ENCODE data around the gene PIK3R3.

The PIK3R3 gene

GRCh38 chr1:46169811-46170454 is 37.5 kb upstream of the PIK3R3 start:
- DNase-seq (ENCODE audit: low spot score): no peak
- H3K27ac ChIP-seq: no peak overlapping the region
- TF ChIP-seq CTCF (IDR thresholded peaks at IDR 0.05): no peak

DNA sequence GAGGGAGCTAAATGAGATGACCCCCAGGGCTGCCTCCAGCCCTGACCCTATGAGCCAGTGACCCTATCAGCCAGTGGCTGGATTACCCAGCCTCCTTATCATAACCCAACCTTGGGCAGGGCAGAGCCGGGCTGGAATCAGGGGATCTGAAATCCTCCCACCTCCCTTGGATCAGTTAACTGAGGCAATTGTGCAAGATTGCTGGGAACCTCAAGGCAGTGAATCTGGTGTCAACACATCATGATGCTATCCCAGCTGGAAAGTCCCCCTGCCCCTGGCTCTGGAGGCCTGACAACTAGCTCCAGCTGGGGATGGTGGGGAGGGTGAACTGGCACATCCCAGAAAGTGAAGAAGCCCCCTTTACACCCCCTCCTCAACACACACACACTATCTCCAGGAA is 36.0 kb upstream of the PIK3R3 start:
- DNase-seq (ENCODE audit: low spot score): no peak
- H3K4me3 ChIP-seq: no peak overlapping the region
- TF ChIP-seq CTCF (IDR thresholded peaks at IDR 0.05): no peak
- no peak overlapping the region for H3K27ac ChIP-seq

More at GRCh38 chr1:46169811-46170454, 37.5 kb upstream of the PIK3R3 start:
- no peak overlapping the region for H3K4me3 ChIP-seq

GRCh38 chr1:46166521-46167462 is 34.4 kb upstream of the PIK3R3 start:
- TF ChIP-seq CTCF (IDR thresholded peaks at IDR 0.05): no peak
- peak overlapping the region; percentile 68 for H3K4me3 ChIP-seq
- H3K27ac ChIP-seq: peak overlapping the region; percentile 15 to 72
- no peak for DNase-seq (ENCODE audit: low spot score)

DNA sequence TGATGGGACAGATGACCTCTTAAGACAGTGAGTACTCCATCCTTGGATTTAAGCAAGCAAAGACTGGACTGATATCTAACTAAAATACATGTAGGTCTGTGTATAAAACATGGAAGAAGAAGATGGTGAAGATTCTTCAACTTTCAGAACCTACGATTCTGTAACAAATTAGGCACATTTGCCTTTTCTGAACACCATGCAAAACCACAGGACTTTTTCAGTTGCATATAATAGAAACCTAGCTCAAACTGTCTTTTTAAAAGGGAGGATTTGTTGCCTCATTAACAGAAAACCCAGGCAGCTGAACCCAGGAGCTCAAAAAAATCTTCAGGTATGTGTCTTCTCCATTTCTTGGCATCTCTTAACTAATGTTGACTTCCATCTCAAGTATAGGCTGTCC is 27.8 kb upstream of the PIK3R3 start:
- Histone ChIP-seq H3K27ac (no peak overlapping the region), H3K4me3 (no peak overlapping the region)
- TF ChIP-seq CTCF (IDR thresholded peaks at IDR 0.05): no peak
- no peak for DNase-seq (ENCODE audit: low spot score)

DNA sequence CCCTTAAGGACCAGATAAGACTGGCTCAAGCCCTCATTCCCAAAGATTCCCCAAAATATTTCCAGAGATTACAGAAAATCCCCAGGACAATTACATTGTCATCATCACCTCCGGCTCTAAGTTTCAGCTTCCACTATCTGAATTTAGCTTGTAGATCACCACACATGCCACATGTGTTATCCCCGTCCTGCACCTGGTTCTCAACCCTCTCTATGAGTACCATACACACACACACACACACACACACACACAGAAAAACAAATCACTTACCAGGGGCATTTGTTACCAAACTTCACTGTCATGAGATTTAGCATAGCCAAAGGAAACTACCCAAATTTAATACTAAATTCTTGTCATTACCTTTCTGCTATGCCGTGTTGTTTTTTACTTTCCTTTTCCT is 27.1 kb upstream of the PIK3R3 start:
- DNase-seq (ENCODE audit: low spot score): no peak
- no peak overlapping the region for H3K4me3 ChIP-seq
- TF ChIP-seq CTCF (IDR thresholded peaks at IDR 0.05): no peak
- no peak overlapping the region for H3K27ac ChIP-seq

DNA sequence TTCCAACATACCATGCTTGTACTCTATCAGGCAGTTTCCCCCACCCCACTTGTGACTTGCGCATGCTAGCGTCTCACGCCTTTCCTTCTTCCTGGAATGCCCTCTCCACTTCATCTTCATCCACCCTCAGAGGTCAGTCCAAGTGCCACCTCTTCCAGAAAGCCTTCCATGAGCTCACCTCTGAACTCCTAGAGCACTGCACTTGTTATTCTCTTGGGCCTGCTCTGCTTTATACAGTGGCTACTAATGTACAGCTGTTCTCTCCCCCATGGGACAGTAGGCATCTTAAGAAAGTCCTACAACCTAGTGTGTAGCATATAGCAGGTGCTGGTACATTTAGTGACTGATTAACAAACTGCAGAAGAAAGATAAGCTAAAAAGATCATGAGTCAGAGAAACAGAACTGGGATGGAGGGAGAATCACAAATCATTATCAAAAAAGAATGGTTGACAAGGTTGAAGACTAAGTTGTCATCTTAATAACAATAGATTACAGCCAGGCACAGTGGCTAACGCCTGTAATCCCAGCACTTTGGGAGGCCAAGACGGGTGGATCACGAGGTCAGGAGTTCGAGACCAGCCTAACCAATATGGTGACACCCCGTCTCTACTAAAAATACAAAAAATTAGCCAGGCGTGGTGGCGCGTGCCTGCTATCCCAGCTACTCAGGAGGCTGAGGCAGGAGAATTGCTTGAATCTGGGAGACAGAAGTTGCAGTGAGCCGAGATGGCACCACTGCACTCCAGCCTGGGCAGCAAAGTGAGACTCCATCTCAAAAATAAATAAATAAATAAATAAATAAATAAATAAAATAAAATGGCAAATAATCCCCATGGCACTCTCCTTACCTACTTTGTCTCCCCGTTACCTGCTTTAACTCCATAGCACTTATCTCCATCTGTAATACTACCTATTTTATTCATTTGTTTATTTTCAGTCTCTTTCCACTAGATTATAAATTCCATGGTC is 26.2 kb upstream of the PIK3R3 start:
- Histone ChIP-seq H3K4me3 (no peak overlapping the region), H3K27ac (no peak overlapping the region)
- TF ChIP-seq CTCF (IDR thresholded peaks at IDR 0.05): no peak
- DNase-seq (ENCODE audit: low spot score): no peak

All from coronary artery (tissue), 2 donors.